Hematopoietic multipotent progenitor cell (in vitro differentiated cells): ENCODE results near the gene SALL4. TPM values are rescaled to one million over a fixed set of nuclear protein-coding genes. Genes with fewer than 3 reads are reported as not detected.
"Not testable (repeated sequence)": the region's sequence is repeated elsewhere in the genome, so short reads cannot be mapped to it uniquely, and the experiment has no call there.

ENCODE experiments used
- DNase-seq, 3 donors: peaks; one replicate each; pipeline ENCODE4 v3.0.0-alpha.2; 2011 to 2015; ENCODE audit warnings: low read depth in 2 of 3, low spot score in 2 of 3
- total RNA-seq: library from RNA; depleted of rRNA; stranded (reverse); fragments of >200 nt; gene quantifications from one replicate; pipeline ENCODE4 v1.2.3, GENCODE V29; 2012

The SALL4 gene
- total RNA-seq, 1 donor = 3.5 TPM

DNA sequence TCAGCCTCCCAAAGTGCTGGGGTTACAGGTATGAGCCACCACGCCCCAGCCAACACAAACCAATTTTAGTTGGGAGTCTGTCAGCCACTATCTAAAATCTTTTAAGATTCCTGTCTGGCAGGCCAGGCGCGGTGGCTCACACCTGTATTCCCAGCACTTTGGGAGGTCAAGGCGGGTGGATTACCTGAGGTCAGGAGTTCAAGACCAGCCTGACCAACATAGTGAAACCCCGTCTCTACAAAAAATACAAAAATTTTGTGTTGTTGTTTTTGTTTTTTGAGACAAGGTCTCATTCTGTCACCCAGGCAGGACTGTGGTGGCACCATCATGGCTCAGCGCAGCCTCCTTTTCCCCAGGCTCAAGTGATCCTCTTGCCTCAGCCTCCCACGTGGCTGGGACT lies 62.0 kb downstream of the SALL4 start:
- not testable (repeated sequence) for DNase-seq

DNA sequence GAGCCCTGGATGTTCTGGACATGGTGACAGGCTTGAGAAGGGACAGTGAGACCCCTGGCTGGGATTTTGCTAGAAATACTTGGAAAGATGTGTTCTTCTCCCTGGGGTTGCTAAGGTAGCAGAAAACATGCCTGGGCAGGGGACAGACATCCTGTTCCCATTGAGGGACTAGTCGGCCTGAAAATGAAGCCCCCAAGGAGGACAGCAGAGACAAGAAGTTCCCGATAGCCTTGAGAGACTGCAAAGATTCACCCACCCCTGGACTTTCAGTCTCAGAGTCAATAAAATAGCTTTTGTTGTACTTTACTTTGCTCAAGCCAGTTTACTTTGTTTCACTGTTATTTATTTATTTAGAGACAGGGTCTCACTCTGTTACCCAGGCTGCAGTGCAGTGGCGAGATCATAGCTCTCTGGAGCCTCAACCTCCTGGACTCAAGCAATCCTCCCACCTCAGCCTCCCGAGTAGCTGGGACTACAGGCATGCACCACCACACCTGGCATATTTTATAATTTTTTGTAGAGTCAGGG lies 62.5 kb downstream of the SALL4 start:
- DNase-seq = no peak

DNA sequence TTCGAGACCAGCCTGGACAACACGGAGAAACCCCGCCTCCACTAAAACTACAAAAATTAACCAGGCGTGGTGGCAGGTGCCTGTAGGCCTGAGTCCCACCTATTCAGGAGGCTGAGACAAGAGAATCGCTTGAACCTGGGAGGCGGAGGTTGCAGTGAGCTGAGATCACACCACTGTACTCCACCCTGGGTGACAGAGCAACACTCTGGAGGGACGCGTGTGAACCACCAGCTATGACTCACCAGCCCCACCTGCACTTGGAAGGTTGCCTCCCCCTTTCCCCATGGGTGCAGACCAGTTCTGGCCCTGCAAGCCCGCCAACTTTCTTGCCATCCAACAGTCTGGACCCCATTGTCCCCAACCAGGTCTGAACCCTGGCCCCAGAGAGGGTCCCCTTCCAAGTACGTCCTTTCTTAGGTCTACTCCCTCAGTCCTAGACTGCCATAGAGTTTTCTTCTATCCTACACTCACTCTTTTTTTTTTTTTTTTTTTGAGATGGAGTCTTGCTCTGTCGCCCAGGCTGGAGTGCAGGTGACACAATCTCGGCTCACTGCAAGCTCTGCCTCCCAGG lies 63.4 kb downstream of the SALL4 start:
- no peak for DNase-seq

DNA sequence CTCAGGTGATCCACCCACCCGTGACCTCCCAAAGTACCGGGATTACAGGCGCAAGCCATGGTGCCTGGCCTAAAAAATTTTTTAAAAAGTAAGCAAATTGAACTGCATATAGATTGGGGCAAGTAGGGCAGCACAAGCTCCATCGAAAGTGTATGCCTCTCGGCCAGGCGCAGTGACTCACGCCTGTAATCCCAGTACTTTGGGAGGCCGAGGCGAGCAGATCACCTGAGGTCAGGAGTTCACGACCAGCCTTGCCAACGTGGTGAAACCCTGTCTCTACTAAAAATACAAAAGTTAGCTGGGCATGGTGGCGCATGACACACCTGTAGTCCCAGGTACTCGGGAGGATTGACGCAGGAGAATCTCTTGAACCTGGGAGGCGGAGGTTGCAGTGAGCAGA lies 64.1 kb downstream of the SALL4 start:
- DNase-seq = not testable (repeated sequence)

DNA sequence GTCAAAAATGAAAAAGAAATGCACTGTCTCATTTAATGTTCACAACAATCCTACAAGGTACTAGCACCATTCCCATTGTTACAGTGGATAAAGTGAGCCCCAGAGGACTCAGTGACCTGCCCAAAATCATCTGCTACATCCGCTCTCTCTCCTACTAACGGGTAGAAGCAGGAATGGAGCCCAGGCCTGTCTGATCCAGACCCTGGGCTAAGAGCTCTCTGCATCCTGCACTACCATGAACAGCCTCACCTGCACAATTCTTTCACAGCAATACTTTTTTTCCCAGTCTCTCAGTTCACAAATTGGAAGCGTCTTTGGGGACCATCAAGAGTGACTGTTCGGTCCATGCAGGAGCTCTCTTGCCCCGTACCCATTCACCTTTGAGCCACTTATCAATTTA lies 65.4 kb downstream of the SALL4 start:
- no peak for DNase-seq

DNA sequence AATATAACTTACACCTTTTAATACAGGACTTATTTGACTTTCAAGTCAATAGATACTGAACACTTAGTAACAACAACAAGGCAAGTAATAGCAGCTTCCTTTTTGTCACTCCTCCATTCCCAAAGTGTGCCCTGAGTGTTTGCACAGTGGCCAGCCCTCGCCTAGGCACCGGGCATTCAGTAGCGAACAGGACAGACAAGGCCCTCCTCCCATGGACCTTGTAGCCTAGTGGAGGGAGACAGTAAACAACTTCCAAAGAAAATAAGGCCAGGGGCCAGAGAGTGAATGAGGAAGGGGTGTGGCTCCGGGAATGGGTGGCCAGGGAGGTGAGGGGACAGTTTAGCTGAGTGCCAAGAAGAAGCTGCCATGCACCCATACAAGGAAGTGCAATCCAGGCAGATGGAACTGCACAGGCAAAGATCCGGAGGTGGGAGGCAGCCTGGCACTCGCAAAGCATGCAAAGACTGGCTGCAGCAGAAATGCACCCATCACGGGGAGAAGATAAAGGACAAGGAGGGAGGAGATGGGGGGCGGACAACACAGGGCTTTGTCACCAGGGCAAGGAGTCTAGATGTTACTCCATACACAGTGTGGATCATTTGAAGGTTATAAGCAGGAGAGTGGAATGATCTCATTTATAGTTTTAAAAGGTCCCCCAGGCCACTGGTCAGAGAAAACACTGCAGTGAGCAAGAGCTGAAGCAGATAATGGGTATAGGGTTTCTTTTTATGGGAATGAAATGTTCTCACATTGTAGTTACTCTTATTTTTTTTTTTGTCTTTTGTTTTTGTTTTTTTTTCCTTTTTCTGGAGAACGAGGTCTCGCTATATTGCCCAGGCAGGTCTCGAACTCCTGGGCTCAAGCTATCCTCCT lies 66.4 kb downstream of the SALL4 start:
- DNase-seq = no peak

DNA sequence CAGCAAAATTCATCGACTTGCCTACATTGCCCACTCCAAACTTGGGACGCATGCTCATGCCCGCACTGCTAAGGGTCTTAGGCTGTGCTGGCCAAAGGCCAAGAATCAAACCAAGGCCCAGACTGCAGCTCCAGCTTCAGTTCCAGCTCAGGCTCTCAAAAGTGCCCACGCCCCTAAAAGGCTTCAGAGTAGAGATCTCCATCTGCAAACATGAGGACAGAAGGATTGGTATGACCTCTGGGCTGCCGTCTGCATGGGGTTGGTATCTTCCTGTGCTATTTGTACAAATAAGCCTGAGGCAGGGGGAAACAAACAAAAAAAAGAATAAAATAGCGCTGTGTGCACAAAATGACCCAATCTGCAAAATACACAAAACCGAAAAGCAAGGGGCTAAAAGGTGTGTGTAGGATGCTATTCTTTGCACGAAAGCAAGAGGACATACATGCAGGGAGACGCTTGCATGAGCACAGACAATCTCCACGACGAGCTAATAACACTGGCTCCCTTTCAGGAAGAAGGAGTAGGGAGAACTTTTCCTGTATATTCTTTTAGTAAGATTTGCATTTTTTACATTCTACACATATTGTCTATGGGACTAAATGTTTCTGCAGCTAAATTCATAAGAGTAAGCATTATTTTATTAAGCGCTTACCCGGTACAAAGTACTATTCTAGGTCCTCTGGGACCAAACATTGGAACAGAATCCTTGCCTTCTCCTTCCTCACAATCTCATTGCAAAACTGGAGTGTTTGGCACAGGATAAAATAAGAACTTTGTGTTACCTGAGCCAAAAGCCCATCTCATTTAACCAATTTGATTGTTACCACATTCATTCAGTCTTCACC lies 67.2 kb downstream of the SALL4 start:
- DNase-seq = no peak

DNA sequence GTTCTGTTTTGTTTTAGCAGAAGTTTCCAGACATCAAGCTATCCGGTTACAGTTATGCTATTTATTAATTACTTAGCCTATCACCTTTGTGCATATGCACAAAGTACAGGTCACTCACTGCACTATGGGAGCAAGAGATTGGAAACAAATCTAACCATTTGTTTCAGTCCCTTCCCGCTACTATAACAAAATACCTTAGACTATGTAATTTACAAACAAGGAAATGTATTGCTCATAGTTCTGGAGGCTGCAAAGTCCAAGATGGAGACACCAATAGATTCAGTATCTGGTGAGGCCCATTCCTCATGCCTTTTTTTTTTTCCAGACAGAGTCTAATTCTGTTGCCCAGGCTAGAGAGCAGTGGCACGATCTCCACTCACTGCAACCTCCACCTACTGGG lies 69.3 kb downstream of the SALL4 start:
- no peak for DNase-seq

Other genes starting within 250 kb of the SALL4 start
- gene ATP9A, start 34.1 kb downstream of the SALL4 start, total RNA-seq = 25.0 TPM